SK-N-SH treated with all-trans-retinoic acid at 6 μM for 48 hours (cell line): ENCODE data around the gene FAM180A.

Source experiments
- ATAC-seq: fragments of 200-7000 bp; cut with Tn5 transposase; 3 replicates; pipeline ENCODE4 v1.9.1; 2020; ENCODE audit warnings: mild to moderate bottlenecking, moderate library complexity
- ARNTL ChIP-seq: fragments of 450-650 bp; formaldehyde crosslinking; IDR thresholded peaks from 2 replicates; pipeline ENCODE4 v1.5.0; 2020; ENCODE audit warnings: low read depth, mild to moderate bottlenecking, moderate library complexity, borderline replicate concordance
- BACH2 ChIP-seq: fragments of 250-450 bp; sonication (Bioruptor Pico); IDR thresholded peaks from 2 replicates; pipeline ENCODE4 v1.9.0; 2021; ENCODE audit warnings: mild to moderate bottlenecking, borderline replicate concordance
- CSDC2 ChIP-seq: fragments of 250-450 bp; sonication (Bioruptor Pico); IDR thresholded peaks from 2 replicates; pipeline ENCODE4 v1.5.0; 2020; ENCODE audit warnings: mild to moderate bottlenecking, moderate library complexity
- ESRRG ChIP-seq: fragments of 250-450 bp; sonication (Bioruptor Pico); IDR thresholded peaks from 2 replicates; pipeline ENCODE4 v1.6.1; 2021; ENCODE audit warnings: mild to moderate bottlenecking
- GLIS3 ChIP-seq: fragments of 250-450 bp; sonication (Bioruptor Pico); IDR thresholded peaks from 2 replicates; pipeline ENCODE4 v1.5.0; 2020; ENCODE audit warnings: mild to moderate bottlenecking, moderate library complexity
- ISL1 ChIP-seq: fragments of 250-450 bp; sonication (Bioruptor Pico); IDR thresholded peaks from 2 replicates; pipeline ENCODE4 v2.1.2; 2022; ENCODE audit warnings: mild to moderate bottlenecking, moderate library complexity
- OSR1 ChIP-seq: fragments of 250-450 bp; sonication (Bioruptor Pico); IDR thresholded peaks from 2 replicates; pipeline ENCODE4 v1.8.0; 2022; ENCODE audit warnings: moderate library complexity, mild to moderate bottlenecking, inconsistent platforms
- PPARA ChIP-seq: fragments of 250-450 bp; sonication (Bioruptor Pico); IDR thresholded peaks from 2 replicates; pipeline ENCODE4 v1.5.0; 2020; ENCODE audit warnings: mild to moderate bottlenecking, borderline replicate concordance
- RARB ChIP-seq: fragments of 250-450 bp; sonication (Bioruptor Pico); IDR thresholded peaks from 2 replicates; pipeline ENCODE4 v1.8.0; 2021; ENCODE audit warnings: mild to moderate bottlenecking, moderate library complexity
- TCF4 ChIP-seq: fragments of 250-450 bp; sonication (Bioruptor Pico); IDR thresholded peaks from 2 replicates; pipeline ENCODE4 v1.8.0; 2021; ENCODE audit warnings: mild to moderate bottlenecking, moderate library complexity, borderline replicate concordance
- TOX ChIP-seq: fragments of 250-450 bp; sonication (Bioruptor Pico); IDR thresholded peaks from 2 replicates; pipeline ENCODE4 v1.8.0; 2021; ENCODE audit warnings: mild to moderate bottlenecking, moderate library complexity, borderline replicate concordance
- ZC3H10 ChIP-seq: fragments of 250-450 bp; sonication (Bioruptor Pico); IDR thresholded peaks from 2 replicates; pipeline ENCODE4 v1.5.1; 2021; ENCODE audit warnings: mild to moderate bottlenecking, moderate library complexity
- ZFP3 ChIP-seq: fragments of 250-450 bp; sonication (Bioruptor Pico); IDR thresholded peaks from 2 replicates; pipeline ENCODE4 v1.5.0; 2020; ENCODE audit warnings: mild to moderate bottlenecking, moderate library complexity
- ZFP30 ChIP-seq: fragments of 450-650 bp; formaldehyde crosslinking; IDR thresholded peaks from 2 replicates; pipeline ENCODE4 v1.5.0; 2022; ENCODE audit warnings: mild to moderate bottlenecking, moderate library complexity
- ZNF565 ChIP-seq: fragments of 450-650 bp; formaldehyde crosslinking; conservative IDR thresholded peaks from 2 replicates; pipeline ENCODE4 v1.5.0; 2020; ENCODE audit warnings: low read depth, mild to moderate bottlenecking, moderate library complexity
- ZNF70 ChIP-seq: fragments of 450-650 bp; formaldehyde crosslinking; IDR thresholded peaks from 2 replicates; pipeline ENCODE4 v1.5.0; 2020; ENCODE audit warnings: mild to moderate bottlenecking, moderate library complexity
- ZNF8 ChIP-seq: fragments of 450-650 bp; formaldehyde crosslinking; IDR thresholded peaks from 2 replicates; pipeline ENCODE4 v1.5.0; 2020; ENCODE audit warnings: mild to moderate bottlenecking, moderate library complexity
- TF ChIP-seq, protein P1 (sequence below): fragments of 250-450 bp; sonication (Bioruptor Pico); IDR thresholded peaks from 2 replicates; pipeline ENCODE4 v1.8.0; 2020; ENCODE audit warnings: mild to moderate bottlenecking, moderate library complexity, borderline replicate concordance
- TF ChIP-seq, protein P2 (sequence below): fragments of 250-450 bp; sonication (Bioruptor Pico); IDR thresholded peaks from 2 replicates; pipeline ENCODE4 v1.5.1; 2020; ENCODE audit warnings: low read depth, mild to moderate bottlenecking, moderate library complexity
- TF ChIP-seq, protein P3 (sequence below): fragments of 250-450 bp; sonication (Bioruptor Pico); IDR thresholded peaks from 2 replicates; pipeline ENCODE4 v1.5.0; 2020; ENCODE audit warnings: mild to moderate bottlenecking, moderate library complexity
- TF ChIP-seq, protein P4 (sequence below): fragments of 250-450 bp; sonication (Bioruptor Pico); IDR thresholded peaks from 2 replicates; pipeline ENCODE4 v1.5.1; 2021; ENCODE audit warnings: mild to moderate bottlenecking, moderate library complexity

Gene FAM180A

DNA sequence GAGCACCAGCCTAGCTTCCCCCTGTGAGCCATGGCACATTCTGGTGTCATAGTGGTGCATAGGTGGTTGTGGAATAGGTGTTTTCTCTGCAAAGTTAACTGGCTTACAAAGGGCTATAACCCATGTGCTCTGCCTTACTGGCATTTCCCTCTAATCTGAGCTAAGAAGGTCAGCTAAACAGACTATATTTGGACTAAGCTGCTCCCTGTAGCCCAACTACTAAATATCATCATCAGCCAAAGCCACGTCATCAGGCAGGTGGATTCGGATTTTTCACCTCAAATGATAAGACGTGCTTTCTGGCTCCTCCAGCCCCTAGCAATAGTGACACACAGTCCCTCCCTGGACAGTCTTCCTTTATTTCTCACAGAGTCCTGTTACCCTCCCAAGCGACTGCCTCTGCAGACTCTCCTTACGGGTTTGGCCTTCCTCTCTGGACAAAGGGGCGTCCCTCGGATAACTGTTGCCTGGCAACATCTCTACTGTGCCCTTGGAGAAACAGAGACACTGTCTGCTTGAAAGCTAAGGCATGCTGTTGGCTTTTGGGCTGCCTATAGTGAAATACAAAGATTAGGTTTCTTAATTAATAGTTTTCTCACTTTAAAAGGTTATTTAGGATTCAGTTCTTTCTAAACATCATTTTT lies 29.7 kb downstream of the FAM180A start:
- no peak for ATAC-seq
- no peak for TF ChIP-seq BACH2 (CRISPR knock-in tag)
- TF ChIP-seq ZFP3 (CRISPR knock-in tag) = no peak
- TF ChIP-seq TCF4 (CRISPR knock-in tag) = no peak
- TF ChIP-seq CSDC2 (CRISPR knock-in tag) = no peak
- no peak for TF ChIP-seq ARNTL (CRISPR knock-in tag)
- TF ChIP-seq, protein P1, sequence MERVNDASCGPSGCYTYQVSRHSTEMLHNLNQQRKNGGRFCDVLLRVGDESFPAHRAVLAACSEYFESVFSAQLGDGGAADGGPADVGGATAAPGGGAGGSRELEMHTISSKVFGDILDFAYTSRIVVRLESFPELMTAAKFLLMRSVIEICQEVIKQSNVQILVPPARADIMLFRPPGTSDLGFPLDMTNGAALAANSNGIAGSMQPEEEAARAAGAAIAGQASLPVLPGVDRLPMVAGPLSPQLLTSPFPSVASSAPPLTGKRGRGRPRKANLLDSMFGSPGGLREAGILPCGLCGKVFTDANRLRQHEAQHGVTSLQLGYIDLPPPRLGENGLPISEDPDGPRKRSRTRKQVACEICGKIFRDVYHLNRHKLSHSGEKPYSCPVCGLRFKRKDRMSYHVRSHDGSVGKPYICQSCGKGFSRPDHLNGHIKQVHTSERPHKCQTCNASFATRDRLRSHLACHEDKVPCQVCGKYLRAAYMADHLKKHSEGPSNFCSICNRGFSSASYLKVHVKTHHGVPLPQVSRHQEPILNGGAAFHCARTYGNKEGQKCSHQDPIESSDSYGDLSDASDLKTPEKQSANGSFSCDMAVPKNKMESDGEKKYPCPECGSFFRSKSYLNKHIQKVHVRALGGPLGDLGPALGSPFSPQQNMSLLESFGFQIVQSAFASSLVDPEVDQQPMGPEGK (CRISPR knock-in tag) = no peak
- TF ChIP-seq TOX (CRISPR knock-in tag) = no peak

DNA sequence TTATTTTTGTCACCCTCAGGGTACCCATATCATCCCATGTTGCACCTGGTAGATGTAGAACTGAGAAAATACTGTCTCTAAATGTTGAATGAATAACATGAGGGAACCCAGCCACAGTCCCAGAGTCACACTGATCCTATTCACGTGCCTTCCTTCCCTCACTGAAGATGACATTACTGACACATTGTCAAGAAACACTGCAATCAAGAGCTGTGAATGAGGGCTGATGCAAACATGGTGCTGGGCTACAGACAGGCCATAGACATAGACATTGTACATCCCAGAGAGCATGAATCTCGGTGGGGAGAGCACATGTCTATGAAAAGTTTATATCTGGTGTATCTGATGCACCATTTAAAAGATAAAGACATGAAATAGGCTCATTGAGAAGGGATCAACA lies 30.4 kb downstream of the FAM180A start:
- TF ChIP-seq, protein P2, sequence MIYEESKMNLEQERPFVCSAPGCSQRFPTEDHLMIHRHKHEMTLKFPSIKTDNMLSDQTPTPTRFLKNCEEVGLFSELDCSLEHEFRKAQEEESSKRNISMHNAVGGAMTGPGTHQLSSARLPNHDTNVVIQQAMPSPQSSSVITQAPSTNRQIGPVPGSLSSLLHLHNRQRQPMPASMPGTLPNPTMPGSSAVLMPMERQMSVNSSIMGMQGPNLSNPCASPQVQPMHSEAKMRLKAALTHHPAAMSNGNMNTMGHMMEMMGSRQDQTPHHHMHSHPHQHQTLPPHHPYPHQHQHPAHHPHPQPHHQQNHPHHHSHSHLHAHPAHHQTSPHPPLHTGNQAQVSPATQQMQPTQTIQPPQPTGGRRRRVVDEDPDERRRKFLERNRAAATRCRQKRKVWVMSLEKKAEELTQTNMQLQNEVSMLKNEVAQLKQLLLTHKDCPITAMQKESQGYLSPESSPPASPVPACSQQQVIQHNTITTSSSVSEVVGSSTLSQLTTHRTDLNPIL (CRISPR knock-in tag) = no peak
- TF ChIP-seq CSDC2 (CRISPR knock-in tag) = no peak
- TF ChIP-seq OSR1 (CRISPR knock-in tag) = no peak
- TF ChIP-seq ZFP30 = no peak
- no peak for TF ChIP-seq ZC3H10
- TF ChIP-seq BACH2 (CRISPR knock-in tag) = no peak
- TF ChIP-seq ZFP3 (CRISPR knock-in tag) = no peak
- no peak for TF ChIP-seq ZNF565 (CRISPR knock-in tag)
- TF ChIP-seq TOX (CRISPR knock-in tag) = no peak
- no peak for TF ChIP-seq PPARA (CRISPR knock-in tag)
- TF ChIP-seq ARNTL (CRISPR knock-in tag) = no peak
- TF ChIP-seq RARB (CRISPR knock-in tag) = no peak
- TF ChIP-seq, protein P1 (CRISPR knock-in tag) = no peak
- no peak for TF ChIP-seq ZNF8 (CRISPR knock-in tag)
- TF ChIP-seq ISL1 (CRISPR knock-in tag) = no peak
- no peak for TF ChIP-seq GLIS3 (CRISPR knock-in tag)
- TF ChIP-seq ESRRG (CRISPR knock-in tag) = no peak
- TF ChIP-seq, protein P3, sequence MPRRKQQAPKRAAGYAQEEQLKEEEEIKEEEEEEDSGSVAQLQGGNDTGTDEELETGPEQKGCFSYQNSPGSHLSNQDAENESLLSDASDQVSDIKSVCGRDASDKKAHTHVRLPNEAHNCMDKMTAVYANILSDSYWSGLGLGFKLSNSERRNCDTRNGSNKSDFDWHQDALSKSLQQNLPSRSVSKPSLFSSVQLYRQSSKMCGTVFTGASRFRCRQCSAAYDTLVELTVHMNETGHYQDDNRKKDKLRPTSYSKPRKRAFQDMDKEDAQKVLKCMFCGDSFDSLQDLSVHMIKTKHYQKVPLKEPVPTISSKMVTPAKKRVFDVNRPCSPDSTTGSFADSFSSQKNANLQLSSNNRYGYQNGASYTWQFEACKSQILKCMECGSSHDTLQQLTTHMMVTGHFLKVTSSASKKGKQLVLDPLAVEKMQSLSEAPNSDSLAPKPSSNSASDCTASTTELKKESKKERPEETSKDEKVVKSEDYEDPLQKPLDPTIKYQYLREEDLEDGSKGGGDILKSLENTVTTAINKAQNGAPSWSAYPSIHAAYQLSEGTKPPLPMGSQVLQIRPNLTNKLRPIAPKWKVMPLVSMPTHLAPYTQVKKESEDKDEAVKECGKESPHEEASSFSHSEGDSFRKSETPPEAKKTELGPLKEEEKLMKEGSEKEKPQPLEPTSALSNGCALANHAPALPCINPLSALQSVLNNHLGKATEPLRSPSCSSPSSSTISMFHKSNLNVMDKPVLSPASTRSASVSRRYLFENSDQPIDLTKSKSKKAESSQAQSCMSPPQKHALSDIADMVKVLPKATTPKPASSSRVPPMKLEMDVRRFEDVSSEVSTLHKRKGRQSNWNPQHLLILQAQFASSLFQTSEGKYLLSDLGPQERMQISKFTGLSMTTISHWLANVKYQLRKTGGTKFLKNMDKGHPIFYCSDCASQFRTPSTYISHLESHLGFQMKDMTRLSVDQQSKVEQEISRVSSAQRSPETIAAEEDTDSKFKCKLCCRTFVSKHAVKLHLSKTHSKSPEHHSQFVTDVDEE = no peak
- TF ChIP-seq ZNF70 (CRISPR knock-in tag) = no peak
- TF ChIP-seq, protein P4, sequence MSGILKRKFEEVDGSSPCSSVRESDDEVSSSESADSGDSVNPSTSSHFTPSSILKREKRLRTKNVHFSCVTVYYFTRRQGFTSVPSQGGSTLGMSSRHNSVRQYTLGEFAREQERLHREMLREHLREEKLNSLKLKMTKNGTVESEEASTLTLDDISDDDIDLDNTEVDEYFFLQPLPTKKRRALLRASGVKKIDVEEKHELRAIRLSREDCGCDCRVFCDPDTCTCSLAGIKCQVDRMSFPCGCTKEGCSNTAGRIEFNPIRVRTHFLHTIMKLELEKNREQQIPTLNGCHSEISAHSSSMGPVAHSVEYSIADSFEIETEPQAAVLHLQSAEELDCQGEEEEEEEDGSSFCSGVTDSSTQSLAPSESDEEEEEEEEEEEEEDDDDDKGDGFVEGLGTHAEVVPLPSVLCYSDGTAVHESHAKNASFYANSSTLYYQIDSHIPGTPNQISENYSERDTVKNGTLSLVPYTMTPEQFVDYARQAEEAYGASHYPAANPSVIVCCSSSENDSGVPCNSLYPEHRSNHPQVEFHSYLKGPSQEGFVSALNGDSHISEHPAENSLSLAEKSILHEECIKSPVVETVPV (CRISPR knock-in tag) = no peak
- ATAC-seq = no peak

DNA sequence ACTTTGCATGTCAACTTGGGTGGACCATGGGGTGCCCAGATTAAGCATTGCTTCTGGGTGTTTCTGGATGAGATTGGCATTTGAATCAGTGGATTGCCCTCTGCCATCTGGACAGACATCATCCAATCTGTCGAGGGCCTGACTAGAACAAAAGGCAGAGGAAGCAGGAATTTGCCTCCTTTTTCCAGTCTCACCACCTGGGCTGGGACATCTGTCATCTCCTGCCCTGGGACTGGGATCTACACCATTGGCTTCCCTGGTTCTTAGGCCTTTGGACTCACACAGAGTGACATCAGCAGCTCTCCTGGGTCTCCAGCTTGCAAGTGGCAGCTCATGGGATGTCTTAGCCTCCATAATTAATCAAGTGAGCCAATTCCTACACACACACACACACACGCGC lies 30.9 kb downstream of the FAM180A start:
- no peak for ATAC-seq
- TF ChIP-seq, protein P1 (CRISPR knock-in tag) = no peak
- no peak for TF ChIP-seq RARB (CRISPR knock-in tag)
- TF ChIP-seq ISL1 (CRISPR knock-in tag) = no peak
- TF ChIP-seq ARNTL (CRISPR knock-in tag) = no peak
- TF ChIP-seq CSDC2 (CRISPR knock-in tag) = no peak
- no peak for TF ChIP-seq BACH2 (CRISPR knock-in tag)
- TF ChIP-seq, protein P2 (CRISPR knock-in tag) = no peak
- no peak for TF ChIP-seq TCF4 (CRISPR knock-in tag)
- TF ChIP-seq ESRRG (CRISPR knock-in tag) = no peak
- TF ChIP-seq, all 23 proteins: peak for 0
